Measurements from ENCODE around the gene CISD2.
"Not testable (repeated sequence)": the region's sequence is repeated elsewhere in the genome, so short reads cannot be mapped to it uniquely, and the experiment has no call there.

CISD2 gene

GRCh38 chr4:102918859-102919258 is 50.1 kb downstream of the CISD2 start:
- no peak for DNase-seq (ENCODE audit: low read depth in 2 of 2)

GRCh38 chr4:102919697-102920096 is 50.9 kb downstream of the CISD2 start:
- DNase-seq (ENCODE audit: low read depth in 2 of 2), result not testable (repeated sequence)

DNA sequence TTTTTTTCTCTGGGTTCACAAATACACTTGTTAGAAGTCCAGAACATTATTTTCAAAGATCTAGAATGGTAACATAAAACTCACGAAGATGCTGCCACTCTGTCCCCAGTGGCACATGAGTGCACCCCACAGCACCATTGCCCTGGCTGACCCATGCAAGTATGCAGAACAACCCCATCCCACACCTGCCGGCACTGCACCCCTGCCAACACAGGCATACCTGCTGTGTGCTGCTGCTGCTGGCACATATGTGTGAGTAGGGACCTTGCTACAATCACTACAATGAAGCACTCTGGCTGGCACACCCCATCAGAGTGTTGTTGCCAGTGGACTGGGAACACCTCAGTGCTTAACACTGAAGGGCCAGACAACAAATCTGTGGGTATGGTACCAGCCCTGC is 66.9 kb downstream of the CISD2 start:
- DNase-seq (ENCODE audit: low read depth in 2 of 2), result no peak

DNA sequence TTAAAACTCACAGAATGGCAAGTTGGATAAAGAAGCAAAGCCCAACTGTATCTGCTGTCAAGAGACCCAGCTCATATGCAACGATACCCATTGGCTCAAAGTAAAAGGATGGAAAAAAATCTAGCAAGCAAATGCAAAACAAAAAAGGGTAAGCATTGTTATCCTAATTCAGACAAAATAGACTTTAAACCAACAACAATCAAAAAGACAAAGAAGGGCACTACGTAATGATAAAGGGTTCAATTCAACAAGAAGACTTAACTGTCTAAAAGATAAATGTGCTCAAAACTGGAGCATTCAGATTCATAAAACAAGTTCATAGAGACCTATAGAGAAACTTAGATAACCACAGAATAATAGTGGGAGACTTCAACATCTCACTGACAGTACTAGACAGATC is 69.3 kb downstream of the CISD2 start:
- not testable (repeated sequence) for DNase-seq (ENCODE audit: low read depth in 2 of 2)
